ENCODE data around the gene ARF3. TPM values are rescaled to one million over a fixed set of nuclear protein-coding genes. Genes with fewer than 3 reads are reported as not detected.

ARF3 gene
- total RNA-seq, 1 experiment from 2014 or later, result 263 TPM

DNA sequence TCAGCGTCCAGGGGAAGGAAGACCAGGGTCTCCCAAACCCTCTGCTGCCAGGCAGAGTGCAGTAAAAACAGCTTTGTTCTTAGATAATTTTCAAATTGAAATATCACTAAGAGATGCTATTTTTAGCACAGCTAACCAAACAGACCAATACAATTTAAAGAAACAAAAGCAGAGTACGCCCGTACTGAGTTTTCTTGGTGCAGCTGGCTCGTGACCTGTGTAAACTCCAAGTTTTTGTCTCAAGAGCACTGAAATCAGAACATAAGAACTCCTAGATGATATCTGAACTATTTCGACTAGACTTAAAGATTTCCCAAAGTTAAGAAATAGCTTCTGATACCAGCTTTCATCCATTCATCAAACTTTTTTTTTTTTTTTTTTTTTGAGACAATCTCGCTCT lies 10.3 kb downstream of the ARF3 start:
- H3K79me1 ChIP-seq (ENCODE audit: insufficient read depth, low read depth, low read length, poor library complexity, severe bottlenecking), result peaks cover 13% of the 10 kb centered on the region
- H3K27ac Mint-ChIP-seq, result peak overlapping the region in 2 of 3 experiments; percentile 7 to 76; a peak in 4 of 7 replicates
- H4K5ac ChIP-seq (ENCODE audit: insufficient read length, low read depth, low read length), result no peak overlapping the region
- no peak overlapping the region for H3K56ac ChIP-seq (ENCODE audit: insufficient read length, low read depth, low read length)
- H3K79me2 ChIP-seq (ENCODE audit: insufficient read depth, low read length), result peaks cover 24% of the 10 kb centered on the region; the same call in 1 of the 2 replicates
- no peak overlapping the region for H2BK15ac ChIP-seq (ENCODE audit: low read depth, low read length)
- no peak for DNase-seq
- no peak overlapping the region for H3K4ac ChIP-seq (ENCODE audit: low read depth, low read length)
- WGBS (ENCODE audit: extremely low coverage, insufficient read length, low lambda C conversion rate), result no CpG with 5 or more reads among the region's 6 CpGs
- no peaks in the 10 kb centered on the region for H3K27me3 ChIP-seq (ENCODE audit: insufficient read depth, low read length)
- H2BK120ac ChIP-seq (ENCODE audit: low read depth, low read length, poor library complexity, severe bottlenecking), result no peak overlapping the region
- no peak overlapping the region for H4K91ac ChIP-seq (ENCODE audit: insufficient read length, low read depth, low read length)
- H3K4me2 ChIP-seq (ENCODE audit: insufficient read depth, insufficient read length, low read length), result no peak overlapping the region
- no peak overlapping the region for H2BK12ac ChIP-seq (ENCODE audit: insufficient read length, low read depth, low read length)
- no peaks in the 10 kb centered on the region for H3K9me3 ChIP-seq (ENCODE audit: control insufficient read depth, low read depth, low read length)
- no peak overlapping the region; a peak in 1 of 5 replicates for H3K4me3 Mint-ChIP-seq
- no peak overlapping the region for H3K23ac ChIP-seq (ENCODE audit: insufficient read length, low read depth, low read length)
- no peaks in the 10 kb centered on the region for H3K27me3 Mint-ChIP-seq (ENCODE audit: low read depth)
- H4K20me1 ChIP-seq (ENCODE audit: control insufficient read depth, insufficient read depth, insufficient read length), result no peaks in the 10 kb centered on the region
- TF ChIP-seq, protein P1, sequence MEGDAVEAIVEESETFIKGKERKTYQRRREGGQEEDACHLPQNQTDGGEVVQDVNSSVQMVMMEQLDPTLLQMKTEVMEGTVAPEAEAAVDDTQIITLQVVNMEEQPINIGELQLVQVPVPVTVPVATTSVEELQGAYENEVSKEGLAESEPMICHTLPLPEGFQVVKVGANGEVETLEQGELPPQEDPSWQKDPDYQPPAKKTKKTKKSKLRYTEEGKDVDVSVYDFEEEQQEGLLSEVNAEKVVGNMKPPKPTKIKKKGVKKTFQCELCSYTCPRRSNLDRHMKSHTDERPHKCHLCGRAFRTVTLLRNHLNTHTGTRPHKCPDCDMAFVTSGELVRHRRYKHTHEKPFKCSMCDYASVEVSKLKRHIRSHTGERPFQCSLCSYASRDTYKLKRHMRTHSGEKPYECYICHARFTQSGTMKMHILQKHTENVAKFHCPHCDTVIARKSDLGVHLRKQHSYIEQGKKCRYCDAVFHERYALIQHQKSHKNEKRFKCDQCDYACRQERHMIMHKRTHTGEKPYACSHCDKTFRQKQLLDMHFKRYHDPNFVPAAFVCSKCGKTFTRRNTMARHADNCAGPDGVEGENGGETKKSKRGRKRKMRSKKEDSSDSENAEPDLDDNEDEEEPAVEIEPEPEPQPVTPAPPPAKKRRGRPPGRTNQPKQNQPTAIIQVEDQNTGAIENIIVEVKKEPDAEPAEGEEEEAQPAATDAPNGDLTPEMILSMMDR (conservative IDR thresholded peaks at IDR 0.05), result no peak
- H3K4me1 ChIP-seq (ENCODE audit: insufficient read depth, low read length), result no peaks in the 10 kb centered on the region
- no peak overlapping the region for H3K27ac ChIP-seq (ENCODE audit: insufficient read length, low read depth, low read length)
- H3K23me2 ChIP-seq (ENCODE audit: insufficient read length, low read depth, low read length, poor library complexity, severe bottlenecking), result no peaks in the 10 kb centered on the region
- H2BK20ac ChIP-seq (ENCODE audit: low read depth, low read length, poor library complexity, severe bottlenecking), result no peak overlapping the region
- no peak overlapping the region for H4K8ac ChIP-seq (replicated peaks; ENCODE audit: insufficient read length, low read depth, low read length)
- H3K9ac ChIP-seq (ENCODE audit: extremely low read depth, insufficient read length, low read length), result no peak overlapping the region
- no peaks in the 10 kb centered on the region for H3K9me3 Mint-ChIP-seq
- no peak overlapping the region for H2BK5ac ChIP-seq (ENCODE audit: insufficient read length, low read length)
- no peak overlapping the region for H2AFZ ChIP-seq (ENCODE audit: low read length)
- no peak overlapping the region for H2AK5ac ChIP-seq (ENCODE audit: insufficient read length, low read length)
- no peak overlapping the region for H3T11ph ChIP-seq (ENCODE audit: low read length)
- H3K18ac ChIP-seq (ENCODE audit: insufficient read length, low read depth, low read length), result no peak overlapping the region
- no peak overlapping the region for H3K14ac ChIP-seq (ENCODE audit: insufficient read depth, low read length)
- H3K36me3 Mint-ChIP-seq (ENCODE audit: insufficient read depth in 1 of 3, low read depth in 3 of 3), result peaks cover 0 to 39% (median 17%) of the 10 kb centered on the region in 3 experiments; a peak in 6 of 7 replicates
- peaks cover 11 to 13% of the 10 kb centered on the region in 2 experiments for H3K4me1 Mint-ChIP-seq
